ENCODE results near the gene MYOCOS. TPM values are rescaled to one million over a fixed set of nuclear protein-coding genes. Genes with fewer than 3 reads are reported as not detected.

MYOCOS gene
- total RNA-seq: not detected in 2 replicates

DNA sequence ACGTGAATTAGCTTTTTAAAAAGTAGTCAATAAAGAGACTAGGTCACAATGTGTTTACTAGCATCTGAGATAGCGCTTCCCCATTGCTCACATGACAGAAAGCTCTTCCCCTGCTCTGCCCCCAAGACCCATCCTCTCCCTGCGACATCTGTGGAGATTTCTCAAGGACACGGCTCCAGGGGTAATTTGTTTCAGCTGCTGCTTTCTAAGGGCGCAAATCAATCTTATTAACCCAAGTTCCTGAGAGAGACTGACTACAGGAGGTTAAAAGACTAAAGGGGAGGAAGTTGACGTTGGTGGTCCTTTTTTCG is at the start of gene MYOCOS:
TSS of gene MYOCOS (plus strand) at position 92 of the 311 bp plus-strand sequence. CDS start 1,641 bp downstream, outside the sequence.

DNA sequence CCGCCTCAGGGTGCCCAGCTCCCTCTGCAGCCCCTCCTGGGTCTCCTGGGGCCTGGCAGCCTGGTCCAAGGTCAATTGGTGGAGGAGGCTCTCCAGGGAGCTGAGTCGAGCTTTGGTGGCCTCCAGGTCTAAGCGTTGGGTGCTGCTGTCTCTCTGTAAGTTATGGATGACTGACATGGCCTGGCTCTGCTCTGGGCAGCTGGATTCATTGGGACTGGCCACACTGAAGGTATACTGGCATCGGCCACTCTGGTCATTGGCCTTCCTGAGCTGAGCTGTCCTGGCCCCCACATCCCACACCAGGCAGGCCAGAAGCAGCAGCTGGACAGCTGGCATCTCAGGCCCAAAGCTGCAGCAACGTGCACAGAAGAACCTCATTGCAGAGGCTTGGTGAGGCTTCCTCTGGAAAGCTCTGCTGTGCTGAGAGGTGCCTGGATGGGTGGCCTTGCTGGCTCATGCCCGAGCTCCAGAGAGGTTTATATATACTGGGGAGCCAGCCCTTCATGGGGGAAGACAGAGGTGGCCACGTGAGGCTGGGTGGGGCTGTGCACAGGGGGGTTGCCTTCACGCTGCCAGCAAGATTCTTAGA is 30.3 kb downstream of the MYOCOS start, which contains the start of gene MYOC:
TSS of gene MYOC (minus strand) at position 455 of the 589 bp plus-strand sequence. CDS start at position 378, 77 bp downstream.

Other genes with a start within 250 kb of the MYOCOS start
- 37.3 and 43.3 TPM in 2 replicates for gene PRRC2C, start 136.7 kb upstream of the MYOCOS start, total RNA-seq
- gene MYOC, start 30.4 kb downstream of the MYOCOS start, total RNA-seq: not detected in 2 replicates
- 5.6 and 8.4 TPM in 2 replicates for gene VAMP4, start 119.8 kb downstream of the MYOCOS start, total RNA-seq
- 19.2 and 26.0 TPM in 2 replicates for gene METTL13, start 159.4 kb downstream of the MYOCOS start, total RNA-seq
- 1.5 TPM in 2 replicates for gene DNM3, start 219.3 kb downstream of the MYOCOS start, total RNA-seq

Measured in dermis lymphatic vessel endothelial cell (primary cell).